CD14-positive monocyte (primary cell): ENCODE results near the gene MCRIP1. TPM values are rescaled to one million over a fixed set of nuclear protein-coding genes. Genes with fewer than 3 reads are reported as not detected.

ENCODE experiments used
- DNase-seq, 3 donors: peaks; one replicate each; pipeline ENCODE4 v3.0.0-alpha.2; 2011 to 2022
- H2AFZ ChIP-seq: 2 replicates; pipeline ENCODE4 v1.6.0; 2012; ENCODE audit warnings: mild to moderate bottlenecking, low read depth, low read length, inconsistent platforms; ENCODE audit not compliant: insufficient read depth, poor library complexity, severe bottlenecking
- H3K27ac ChIP-seq, 2 donors: 1 replicate in 1 of 2; 2 replicates in 1 of 2; pipeline ENCODE4 v1.5.1; 2012 to 2013; ENCODE audit warnings: low read length in 2 of 2, control low read depth in 1 of 2, inconsistent platforms in 1 of 2, low read depth in 1 of 2, mild to moderate bottlenecking in 1 of 2
- H3K27me3 ChIP-seq, 2 donors: one replicate each; pipeline versions ENCODE4 v1.6.0 to v1.6.1; 2011 to 2013; ENCODE audit warnings: low read length in 2 of 2; ENCODE audit not compliant: control insufficient read depth in 2 of 2, insufficient read depth in 2 of 2
- H3K36me3 ChIP-seq, 2 donors: replicated peaks in 1 of 2; 1 replicate in 1 of 2; 2 replicates in 1 of 2; pipeline versions ENCODE4 v1.5.1 to v1.6.1; 2012 to 2013; ENCODE audit warnings: low read length in 2 of 2, control low read depth in 1 of 2, inconsistent platforms in 1 of 2, mild to moderate bottlenecking in 1 of 2; ENCODE audit not compliant: insufficient read depth in 2 of 2, control insufficient read depth in 1 of 2
- H3K4me1 ChIP-seq, 2 donors: 1 replicate in 1 of 2; 2 replicates in 1 of 2; pipeline versions ENCODE4 v1.5.1 to v1.6.1; 2012 to 2013; ENCODE audit warnings: low read length in 2 of 2, control low read depth in 1 of 2, inconsistent platforms in 1 of 2, mild to moderate bottlenecking in 1 of 2, moderate library complexity in 1 of 2; ENCODE audit not compliant: insufficient read depth in 2 of 2, control insufficient read depth in 1 of 2
- H3K4me2 ChIP-seq: replicated peaks from 2 replicates; pipeline ENCODE3; 2012; ENCODE audit warnings: low read length, moderate library complexity, mild to moderate bottlenecking; ENCODE audit not compliant: poor library complexity, severe bottlenecking; ENCODE audit errors: extremely low read depth
- H3K4me3 ChIP-seq, 3 experiments: fragments of 200-600 bp in 1 of 3; sonication (generic) in 1 of 3; replicated peaks in 1 of 3; 1 replicate in 2 of 3; 2 replicates in 1 of 3; pipeline ENCODE4 v1.5.1; 2011 to 2013; ENCODE audit warnings: low read length in 3 of 3, mild to moderate bottlenecking in 3 of 3, control low read depth in 2 of 3, low read depth in 2 of 3, inconsistent platforms in 1 of 3, moderate library complexity in 1 of 3
- H3K79me2 ChIP-seq: 2 replicates; pipeline ENCODE4 v1.6.0; 2012; ENCODE audit warnings: mild to moderate bottlenecking, control low read depth, inconsistent platforms, low read length, moderate library complexity; ENCODE audit not compliant: insufficient read depth
- H3K9ac ChIP-seq: 2 replicates; pipeline ENCODE4 v1.6.0; 2017; ENCODE audit warnings: low read length, mild to moderate bottlenecking; ENCODE audit not compliant: insufficient read depth, poor library complexity, severe bottlenecking
- H3K9me3 ChIP-seq, 2 donors: replicated peaks in 1 of 2; 1 replicate in 1 of 2; 2 replicates in 1 of 2; pipeline versions ENCODE4 v1.5.1 to v1.6.1; 2012 to 2013; ENCODE audit warnings: low read length in 2 of 2, control low read depth in 1 of 2; ENCODE audit not compliant: control insufficient read depth in 1 of 2, insufficient read depth in 1 of 2
- H4K20me1 ChIP-seq: 2 replicates; pipeline ENCODE4 v1.6.0; 2012; ENCODE audit warnings: mild to moderate bottlenecking, low read length, control low read depth, moderate library complexity; ENCODE audit not compliant: insufficient read depth
- H3K27ac Mint-ChIP-seq, 7 donors: one replicate each; pipeline ENCODE4 v1.8.0; 2020; ENCODE audit warnings: mild to moderate bottlenecking in 7 of 7, mixed read lengths in 7 of 7, moderate library complexity in 6 of 7, inconsistent platforms in 2 of 7
- H3K27me3 Mint-ChIP-seq, 3 donors: one replicate each; pipeline ENCODE4 v1.8.0; 2021 to 2022; ENCODE audit warnings: low read depth in 3 of 3, mild to moderate bottlenecking in 3 of 3, mixed read lengths in 3 of 3, moderate library complexity in 3 of 3, inconsistent platforms in 1 of 3
- H3K36me3 Mint-ChIP-seq, 2 donors: one replicate each; pipeline ENCODE4 v1.8.0; 2020; ENCODE audit warnings: mixed read lengths in 2 of 2, inconsistent platforms in 1 of 2, mild to moderate bottlenecking in 1 of 2
- H3K4me1 Mint-ChIP-seq: one replicate; pipeline ENCODE4 v1.8.0; 2020; ENCODE audit warnings: mild to moderate bottlenecking, mixed read lengths
- H3K4me3 Mint-ChIP-seq, 2 donors: one replicate each; pipeline ENCODE4 v1.8.0; 2020; ENCODE audit warnings: mild to moderate bottlenecking in 2 of 2, mixed read lengths in 2 of 2, moderate library complexity in 1 of 2
- H3K9me3 Mint-ChIP-seq, 7 donors: one replicate each; pipeline ENCODE4 v1.8.0; 2020 to 2022; ENCODE audit warnings: mixed read lengths in 7 of 7, mild to moderate bottlenecking in 6 of 7, moderate library complexity in 6 of 7, inconsistent platforms in 2 of 7
- CTCF ChIP-seq: fragments of 200-600 bp; IDR thresholded peaks from one replicate; pipeline ENCODE4 v1.8.0; 2022; ENCODE audit warnings: antibody characterized with exemption, mild to moderate bottlenecking
- WGBS: methylation state at CpG from one replicate; pipeline ENCODE4 v1.1.5; 2013; ENCODE audit warnings: missing lambda C conversion rate; ENCODE audit not compliant: insufficient coverage; 5-methylcytosine and 5-hydroxymethylcytosine counted together
- intact Hi-C, 2 donors: fragments of 100-400 bp; cut with micrococcal nuclease; formaldehyde crosslinking; loops; one replicate each; pipeline versions ENCODE4 v1.15.0 to v1.15.1; 2023
- polyA plus RNA-seq, 3 donors: library from polyadenylated mRNA; depleted of rRNA in 1 of 3; unstranded in 2 of 3; stranded (reverse) in 1 of 3; fragments of 300-500 nt in 2 of 3; fragments of >200 nt in 1 of 3; fragmentation: Illumina TruSeq in 2 of 3; gene quantifications; 1 replicate in 2 of 3; 2 replicates in 1 of 3; pipeline ENCODE4 v1.2.3, GENCODE V29; 2012 to 2021

Gene MCRIP1
- polyA plus RNA-seq, 3 donors: 48.4 to 63.0 (median 48.5) TPM

GRCh38 chr17:81821147-81821546, 11.9 kb downstream of the MCRIP1 start:
- Histone ChIP-seq H3K79me2 (peaks cover 3% of the 10 kb centered on the region), H3K27ac (no peak overlapping the region), H4K20me1 (peaks cover 12% of the 10 kb centered on the region), H3K36me3 (peaks cover 11 to 14% of the 10 kb centered on the region in 2 donors), H3K27me3 (peaks cover 0 to 4% of the 10 kb centered on the region in 2 donors), H3K9me3 (no peaks in the 10 kb centered on the region), H2AFZ (no peak overlapping the region), H3K9ac (no peak overlapping the region), H3K4me3 (no peak overlapping the region), H3K4me2 (no peak overlapping the region), H3K4me1 (peaks cover 4 to 10% of the 10 kb centered on the region in 2 donors)
- DNase-seq: no peak
- peaks cover 10 to 17% of the 10 kb centered on the region in 2 donors for H3K36me3 Mint-ChIP-seq
- peaks cover 8% of the 10 kb centered on the region for H3K4me1 Mint-ChIP-seq
- intact Hi-C loops: loop anchor here in 1 of 2 donors (5.0 kb wide), 1 partner anchor 36 kb away; no protein-coding TSS in a partner anchor
- no peak for TF ChIP-seq CTCF
- H3K27ac Mint-ChIP-seq: no peak overlapping the region
- no peaks in the 10 kb centered on the region for H3K9me3 Mint-ChIP-seq
- H3K27me3 Mint-ChIP-seq: peaks cover 0 to 17% (median 9%) of the 10 kb centered on the region in 3 donors
- no peak overlapping the region for H3K4me3 Mint-ChIP-seq
- WGBS: 95% methylated on average over 6 of the region's 8 CpGs

- no peak for DNase-seq
- intact Hi-C loops: loop anchor here in 1 of 2 donors (5.0 kb wide), 1 partner anchor 38 kb away; no protein-coding TSS in a partner anchor
- H3K9ac ChIP-seq: no peak overlapping the region
- peaks cover 0 to 4% of the 10 kb centered on the region in 2 donors for H3K27me3 ChIP-seq
- no peak overlapping the region for H2AFZ ChIP-seq
- WGBS: 63% methylated on average over 2 of the region's 13 CpGs
- peaks cover 4 to 10% of the 10 kb centered on the region in 2 donors for H3K4me1 ChIP-seq
- no peaks in the 10 kb centered on the region for H3K9me3 Mint-ChIP-seq
- H3K27ac ChIP-seq: no peak overlapping the region
- peaks cover 8% of the 10 kb centered on the region for H3K4me1 Mint-ChIP-seq
- H3K4me3 ChIP-seq: no peak overlapping the region
- H3K36me3 ChIP-seq: peaks cover 11 to 14% of the 10 kb centered on the region in 2 donors
- no peak for TF ChIP-seq CTCF
- H3K36me3 Mint-ChIP-seq: peaks cover 9 to 14% of the 10 kb centered on the region in 2 donors
- H3K79me2 ChIP-seq: no peaks in the 10 kb centered on the region
- no peak overlapping the region for H3K4me2 ChIP-seq
- no peak overlapping the region for H3K4me3 Mint-ChIP-seq
- H3K27me3 Mint-ChIP-seq: peaks cover 0 to 20% (median 9%) of the 10 kb centered on the region in 3 donors
- no peaks in the 10 kb centered on the region for H3K9me3 ChIP-seq
- H4K20me1 ChIP-seq: peaks cover 4% of the 10 kb centered on the region
- H3K27ac Mint-ChIP-seq: no peak overlapping the region
Observed at GRCh38 chr17:81819708-81820107, 13.4 kb downstream of the MCRIP1 start.
